ENCODE data around the gene SLC39A8. TPM values are rescaled to one million over a fixed set of nuclear protein-coding genes. Genes with fewer than 3 reads are reported as not detected.

SLC39A8 gene
- polyA plus RNA-seq, 1 donor = 2.7 TPM

DNA sequence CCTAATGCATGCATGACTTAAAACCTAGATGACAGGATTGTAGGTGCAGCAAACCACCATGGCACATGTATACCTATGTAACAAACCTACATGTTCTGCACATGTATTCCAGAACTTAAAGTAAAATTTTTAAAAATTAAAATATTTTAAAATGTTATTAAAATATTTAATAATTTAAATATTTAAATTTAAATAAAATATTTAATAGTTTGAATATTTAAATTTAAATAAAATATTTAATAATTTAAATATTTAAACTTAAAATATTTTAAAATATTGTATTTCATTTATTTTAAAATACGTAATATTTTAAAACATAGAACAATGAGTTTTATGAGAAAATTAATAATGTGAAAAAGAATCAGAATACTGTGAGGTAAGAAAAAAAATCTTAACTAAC, 117.9 kb downstream of the SLC39A8 start:
- DNase-seq = no peak

DNA sequence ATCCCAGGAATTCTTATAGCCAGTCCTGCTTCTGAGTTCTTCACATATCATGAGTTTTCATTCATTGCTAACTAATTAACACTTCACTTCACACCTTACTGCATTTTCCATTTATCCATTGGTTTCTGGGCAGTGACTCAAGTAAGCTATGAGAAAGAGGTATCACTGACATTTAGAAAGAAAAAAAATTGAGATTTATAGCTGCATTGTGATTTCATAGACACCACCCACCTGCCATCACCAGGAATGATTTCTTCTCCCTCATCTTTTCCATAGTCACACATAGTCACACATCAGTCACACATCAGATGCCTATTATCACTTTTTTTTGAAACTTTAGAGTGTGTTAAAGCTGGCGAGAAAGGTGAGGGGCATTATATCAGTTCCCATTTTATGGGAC, 121.8 kb downstream of the SLC39A8 start:
- DNase-seq = no peak

DNA sequence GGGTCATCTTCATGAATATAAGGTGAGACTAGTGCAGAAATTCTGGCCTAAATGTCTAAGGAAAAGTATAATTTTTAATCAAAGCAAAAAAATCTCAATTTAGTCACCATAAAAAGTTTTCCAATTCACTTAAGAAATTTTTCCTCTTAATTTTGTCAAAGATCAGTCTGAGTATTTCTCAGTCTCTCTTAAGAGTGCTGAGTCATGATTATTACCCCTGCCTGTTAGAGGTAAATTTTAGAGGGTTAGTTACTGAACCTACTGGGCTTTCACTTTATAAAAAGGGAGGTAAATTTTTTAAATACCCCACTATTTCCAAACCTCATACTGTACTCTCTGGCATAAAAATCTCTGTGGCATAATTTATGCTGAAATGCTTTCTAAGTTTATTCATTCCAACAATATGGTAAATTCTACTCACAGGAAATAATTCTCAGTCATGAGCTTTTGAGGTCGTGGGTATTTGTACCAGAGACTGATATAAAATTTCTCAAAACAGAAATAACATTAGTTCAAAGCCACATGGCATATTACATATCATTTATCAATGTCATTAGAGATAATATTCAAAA, 122.4 kb downstream of the SLC39A8 start:
- no peak for DNase-seq

DNA sequence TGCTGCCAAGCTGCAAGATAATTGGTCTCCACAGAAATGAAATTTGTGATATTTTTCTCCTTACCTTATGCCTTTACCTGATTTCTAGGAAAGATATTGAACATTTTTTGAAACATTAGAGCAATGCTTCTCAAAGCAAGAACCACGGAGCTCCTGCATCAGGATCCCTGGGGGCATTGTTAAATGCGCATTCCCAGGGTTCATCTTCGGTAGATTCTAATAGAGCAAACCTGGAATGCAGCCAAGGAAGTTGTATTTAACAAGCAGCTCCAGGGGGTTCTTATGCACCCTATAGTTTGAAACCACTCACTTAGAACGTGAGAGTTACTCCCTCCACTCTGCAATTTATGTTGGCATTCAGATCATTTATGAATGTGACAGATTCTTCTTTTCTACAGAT, 126.2 kb downstream of the SLC39A8 start:
- DNase-seq = no peak

DNA sequence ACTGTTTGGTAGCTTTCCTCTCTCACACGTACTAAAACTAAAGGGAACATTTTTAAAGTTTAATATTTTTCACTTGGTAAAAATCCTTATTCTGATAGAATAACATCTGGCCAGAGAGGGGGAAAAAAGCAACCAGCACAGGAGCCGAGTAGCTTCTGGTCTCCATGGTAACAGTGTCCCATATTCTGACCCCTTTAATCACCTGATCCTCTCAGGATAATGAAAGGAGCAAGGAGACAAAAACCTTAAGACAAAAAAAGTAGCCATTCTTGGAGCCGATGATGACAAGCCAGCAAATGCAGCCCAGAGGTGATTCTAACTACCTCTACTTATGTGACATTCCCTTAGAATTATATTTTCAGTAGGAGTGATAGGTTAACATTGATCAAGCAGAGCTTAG, 126.6 kb downstream of the SLC39A8 start:
- DNase-seq = no peak

DNA sequence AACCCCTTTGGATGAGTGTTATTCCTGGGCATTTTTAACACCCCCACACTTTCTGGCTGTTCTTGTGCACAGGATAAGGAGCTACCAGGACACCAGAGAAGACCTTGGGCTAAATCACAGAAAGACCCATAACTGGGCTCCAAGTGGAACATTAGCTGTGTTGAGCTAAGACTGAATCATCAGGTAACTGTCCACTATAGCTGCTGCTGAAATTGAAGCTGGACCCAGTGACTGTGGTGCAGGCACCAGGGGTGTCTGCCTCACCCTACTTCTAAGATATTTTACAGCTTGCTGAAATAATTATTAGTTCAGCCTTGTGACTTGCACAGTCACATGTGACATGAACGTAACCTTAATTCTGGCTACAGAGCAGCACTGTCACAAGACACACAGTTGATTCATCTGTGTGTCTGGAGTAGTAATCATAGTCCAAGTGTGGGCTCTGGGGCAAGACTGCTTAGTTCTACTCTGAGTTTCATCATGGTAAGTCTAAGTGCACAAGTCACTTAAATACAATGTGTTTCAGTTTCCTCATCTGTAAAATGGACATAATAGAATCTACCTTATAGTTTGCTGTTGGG, 127.4 kb downstream of the SLC39A8 start:
- no peak for DNase-seq

DNA sequence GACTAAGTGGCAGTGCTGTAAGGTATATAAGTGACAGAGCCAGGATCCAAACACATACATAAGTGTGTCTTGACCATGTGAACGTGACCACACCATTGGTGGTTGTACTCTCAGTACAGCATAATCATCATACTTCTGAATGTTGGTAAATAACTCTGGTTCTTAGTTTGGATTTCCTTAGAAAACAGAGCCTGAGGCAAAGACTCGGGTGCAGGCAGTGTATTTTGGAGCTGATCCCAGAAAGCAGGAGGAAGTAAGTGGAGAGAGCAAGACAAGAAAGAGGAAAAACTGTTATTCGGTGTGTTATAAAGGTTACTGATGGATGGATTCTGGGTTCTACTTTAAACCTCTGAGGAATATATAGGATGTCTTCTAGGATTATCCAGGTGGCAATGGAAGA, 127.9 kb downstream of the SLC39A8 start:
- DNase-seq = no peak

DNA sequence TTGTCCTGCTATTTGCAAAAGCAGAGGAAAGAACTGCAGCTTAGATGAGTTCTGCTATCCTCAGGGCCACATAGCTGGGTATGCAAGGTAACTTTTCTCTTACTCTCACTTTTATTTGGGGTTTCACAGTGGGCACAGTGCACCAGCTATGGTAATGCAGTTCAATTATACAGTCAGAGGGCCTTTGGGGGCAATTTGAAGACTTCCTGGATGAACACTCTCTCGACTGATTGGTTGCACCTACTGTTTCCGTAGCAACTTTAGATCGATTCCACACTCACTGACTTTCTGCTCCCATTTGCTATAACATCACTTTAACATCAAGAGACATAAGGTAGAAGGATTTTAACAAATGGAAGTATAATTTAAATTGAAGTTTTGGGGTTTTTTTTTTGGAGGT, 128.6 kb downstream of the SLC39A8 start:
- no peak for DNase-seq

DNA sequence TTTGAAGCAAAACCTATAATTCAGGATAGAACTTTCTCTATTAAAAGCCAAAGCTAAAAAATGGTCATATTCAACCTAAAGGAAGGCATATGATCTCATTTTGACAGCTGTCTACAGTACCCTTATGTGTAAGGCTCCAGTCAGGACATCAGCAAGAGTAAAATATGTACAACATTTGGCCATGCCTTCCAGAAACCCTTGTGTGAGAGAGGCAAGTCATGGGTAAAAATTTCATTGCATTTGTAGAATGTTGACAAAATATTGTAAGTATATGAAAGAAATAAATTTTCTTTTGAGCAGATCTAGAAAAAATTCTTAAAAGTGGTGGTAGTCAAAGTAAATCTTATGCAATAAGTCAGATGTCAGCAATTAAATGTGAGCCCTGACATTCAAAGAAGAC, 132.3 kb downstream of the SLC39A8 start:
- no peak for DNase-seq

Other genes with a start within 250 kb of the SLC39A8 start
- gene NFKB1, start 155.9 kb upstream of the SLC39A8 start, polyA plus RNA-seq (ENCODE audit: insufficient read length) = 21.6 TPM

All from hindlimb muscle (tissue), 1 donor.